ENCODE measurements around the gene FOXRED1. TPM values are rescaled to one million over a fixed set of nuclear protein-coding genes. Genes with fewer than 3 reads are reported as not detected.

FOXRED1 gene
- total RNA-seq, 4 donors from 2014 or later = 7.0 to 17.5 (median 14.0) TPM

GRCh38 chr11:126293726-126294125 lies 24.8 kb downstream of the FOXRED1 start:
- H3K4me3 ChIP-seq (ENCODE audit: low read depth, poor library complexity, severe bottlenecking) = no peak overlapping the region
- TF ChIP-seq CTCF (IDR thresholded peaks at IDR 0.05) = no peak
- no peak for TF ChIP-seq POLR2A (IDR thresholded peaks at IDR 0.05)
- 78 to 81% methylated on average over 5 of the region's 5 CpGs for WGBS, 2 donors
- intact Hi-C loops (cut with DNase I; ENCODE audit: low total_unique reads) = no loop called here
- no peak for DNase-seq (ENCODE audit: low spot score in 2 of 2)

GRCh38 chr11:126297004-126297403 lies 28.1 kb downstream of the FOXRED1 start:
- no peak for DNase-seq (ENCODE audit: low spot score in 2 of 2)
- H3K4me3 ChIP-seq (ENCODE audit: low read depth, poor library complexity, severe bottlenecking) = no peak overlapping the region
- 48 to 85% methylated on average over 2 of the region's 2 CpGs for WGBS, 2 donors
- TF ChIP-seq POLR2A (IDR thresholded peaks at IDR 0.05) = no peak
- no peak for TF ChIP-seq CTCF (IDR thresholded peaks at IDR 0.05)
- intact Hi-C loops (cut with DNase I; ENCODE audit: low total_unique reads) = no loop called here

- TF ChIP-seq CTCF (IDR thresholded peaks at IDR 0.05) = no peak
- peak within 1 kb of the TSS; percentile 56 for H3K4me3 ChIP-seq (ENCODE audit: low read depth, poor library complexity, severe bottlenecking)
- intact Hi-C loops (cut with DNase I; ENCODE audit: low total_unique reads) = no loop called here
- WGBS, 2 donors = 1% methylated on average over 58 to 61 of the region's 61 CpGs
- DNase-seq (ENCODE audit: low spot score in 2 of 2) = peak; percentile 86 to 98
These were observed 34.9 kb downstream of the FOXRED1 start, which contains the start of gene DCPS for GRCh38 chr11:126303623-126304456. DCPS (plus strand) TSS chr11:126304060; CDS start chr11:126304081, 21 bp downstream.

GRCh38 chr11:126304457-126305075 lies 35.6 kb downstream of the FOXRED1 start:
- TF ChIP-seq CTCF (IDR thresholded peaks at IDR 0.05) (no peak), POLR2A (IDR thresholded peaks at IDR 0.05) (no peak)
- intact Hi-C loops (cut with DNase I; ENCODE audit: low total_unique reads) = no loop called here
- 16 to 22% methylated on average over 12 of the region's 12 CpGs for WGBS, 2 donors
- no peak for DNase-seq (ENCODE audit: low spot score in 2 of 2)
- H3K4me3 ChIP-seq (ENCODE audit: low read depth, poor library complexity, severe bottlenecking) = peak overlapping the region; percentile 56

- DNase-seq (ENCODE audit: low spot score in 2 of 2) = no peak
- WGBS, 2 donors = 89 to 91% methylated on average over 4 of the region's 4 CpGs
- intact Hi-C loops (cut with DNase I; ENCODE audit: low total_unique reads) = no loop called here
- TF ChIP-seq CTCF (IDR thresholded peaks at IDR 0.05) (no peak), POLR2A (IDR thresholded peaks at IDR 0.05) (no peak)
- H3K4me3 ChIP-seq (ENCODE audit: low read depth, poor library complexity, severe bottlenecking) = no peak overlapping the region
These were observed 36.7 kb downstream of the FOXRED1 start for GRCh38 chr11:126305699-126306098.

All from lower leg skin (tissue), 4 donors.